Astrocyte of the spinal cord (primary cell): ENCODE measurements around the gene HOXC6.

ENCODE experiments used
- DNase-seq: peaks from one replicate; pipeline ENCODE4 v3.0.0; 2011; ENCODE audit warnings: low read depth, low spot score
- H3K4me3 ChIP-seq: 2 replicates; pipeline ENCODE4 v1.5.1; 2011; ENCODE audit warnings: low read depth, mild to moderate bottlenecking, low read length, moderate library complexity
- CTCF ChIP-seq: IDR thresholded peaks from 2 replicates; pipeline ENCODE4 v1.5.1; 2012; ENCODE audit warnings: low read depth, mild to moderate bottlenecking, low read length, inconsistent platforms
- in situ Hi-C: cut with HindIII; loops from 2 replicates; pipeline ENCODE4 v1.10.0; 2017; ENCODE audit warnings: low sequenced_read_pairs

Gene HOXC6

DNA sequence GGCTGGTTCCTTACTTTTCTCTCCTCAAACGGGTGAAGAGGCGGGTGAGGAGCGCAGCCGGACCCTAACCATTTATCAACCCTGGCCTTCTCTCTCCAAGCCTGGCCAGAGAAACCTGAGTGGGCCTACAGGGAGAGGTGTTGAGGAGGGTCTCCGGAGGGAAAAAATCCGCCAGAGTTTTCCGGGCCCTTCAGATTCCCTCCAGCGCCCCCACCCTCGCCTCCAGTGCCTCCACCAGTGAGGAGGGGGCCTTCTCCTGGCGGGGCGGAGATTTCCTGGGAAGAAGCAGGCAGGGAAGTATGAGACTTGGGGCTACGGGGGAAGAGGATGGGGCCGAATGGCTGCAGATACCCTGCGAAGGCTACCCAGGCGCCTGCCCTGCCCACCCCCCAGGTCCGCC is 3.2 kb downstream of the HOXC6 start:
- in situ Hi-C loops = no loop called here
- H3K4me3 ChIP-seq = no peak overlapping the region
- no peak for DNase-seq
- no peak for TF ChIP-seq CTCF

DNA sequence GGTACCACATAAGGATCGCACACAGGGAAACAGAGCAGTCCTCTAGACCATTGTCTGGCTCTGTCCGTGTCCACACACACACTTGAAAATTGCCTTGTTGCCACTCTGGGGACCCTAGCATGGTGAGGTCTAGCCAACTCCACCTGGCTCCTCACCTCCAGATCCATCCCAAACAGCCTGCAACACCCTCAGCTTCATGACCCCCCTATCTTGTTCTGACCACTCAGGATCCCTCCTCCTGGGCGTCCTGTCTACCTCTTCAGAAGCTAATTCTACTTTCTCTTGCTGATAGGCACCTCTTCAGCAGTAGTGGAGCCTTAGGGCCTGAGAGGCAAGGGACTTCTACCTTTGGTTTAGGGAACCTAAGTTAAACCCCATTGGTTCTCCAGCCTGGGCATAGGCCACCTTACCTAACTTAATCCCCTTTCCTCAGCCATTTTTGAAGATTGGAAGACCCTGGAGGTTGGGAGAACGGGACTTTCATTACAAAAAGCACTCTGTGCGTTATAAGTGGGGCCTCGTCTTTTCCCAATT is 3.9 kb downstream of the HOXC6 start:
- in situ Hi-C loops = no loop called here
- no peak for TF ChIP-seq CTCF
- DNase-seq = no peak
- no peak overlapping the region for H3K4me3 ChIP-seq

- DNase-seq = peak; percentile 92
- H3K4me3 ChIP-seq = peak within 1 kb of the TSS; percentile 45
- in situ Hi-C loops = no loop called here
- TF ChIP-seq CTCF = peak; percentile 95
Measured at GRCh38 chr12:54032627-54033100, 4.4 kb downstream of the HOXC6 start, which contains the start of gene HOXC5. HOXC5 (plus strand) TSS chr12:54033050; CDS start chr12:54033123, 73 bp downstream.

DNA sequence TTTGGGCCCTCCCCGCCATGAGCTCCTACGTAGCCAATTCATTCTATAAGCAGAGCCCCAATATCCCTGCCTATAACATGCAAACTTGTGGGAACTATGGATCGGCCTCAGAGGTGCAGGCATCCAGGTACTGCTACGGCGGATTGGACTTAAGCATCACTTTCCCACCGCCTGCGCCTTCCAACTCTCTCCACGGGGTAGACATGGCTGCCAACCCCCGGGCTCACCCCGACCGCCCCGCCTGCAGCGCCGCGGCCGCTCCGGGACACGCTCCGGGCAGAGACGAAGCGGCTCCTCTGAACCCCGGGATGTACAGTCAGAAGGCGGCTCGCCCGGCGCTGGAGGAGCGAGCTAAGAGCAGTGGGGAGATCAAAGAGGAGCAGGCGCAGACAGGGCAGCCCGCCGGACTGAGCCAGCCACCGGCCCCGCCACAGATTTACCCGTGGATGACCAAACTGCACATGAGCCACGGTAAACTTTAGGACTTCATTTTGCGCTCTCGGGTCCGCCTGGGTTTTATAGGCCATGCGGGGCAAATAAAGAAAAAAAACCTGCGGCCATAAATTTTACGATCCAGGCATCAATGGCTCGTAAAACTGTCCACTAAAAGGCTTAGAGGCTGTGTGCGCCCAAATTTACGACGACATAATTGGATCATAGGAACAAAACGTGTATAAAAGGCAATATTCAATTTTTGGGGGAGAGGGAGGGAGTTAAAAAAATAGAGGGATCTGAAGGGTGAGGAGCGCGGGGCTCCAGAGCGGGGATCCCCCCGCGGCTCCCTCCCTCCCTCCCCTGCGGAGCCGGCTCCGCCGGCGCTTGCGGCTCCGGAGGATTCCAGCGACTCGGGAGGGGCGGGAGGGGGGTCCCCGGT is 5.1 kb downstream of the HOXC6 start:
- in situ Hi-C loops = no loop called here
- no peak for TF ChIP-seq CTCF
- H3K4me3 ChIP-seq = peak overlapping the region; percentile 45
- peak; percentile 67 for DNase-seq

- in situ Hi-C loops = no loop called here
- peak overlapping the region; percentile 45 for H3K4me3 ChIP-seq
- peak; percentile 80 for DNase-seq
- no peak for TF ChIP-seq CTCF
Measured at GRCh38 chr12:54033980-54034784, 5.9 kb downstream of the HOXC6 start.

GRCh38 chr12:54034785-54035310 is 6.6 kb downstream of the HOXC6 start:
- no peak for DNase-seq
- in situ Hi-C loops = no loop called here
- TF ChIP-seq CTCF = no peak
- peak overlapping the region; percentile 45 for H3K4me3 ChIP-seq
